Measurements from ENCODE around the gene GDF10. TPM values are rescaled to one million over a fixed set of nuclear protein-coding genes. Genes with fewer than 3 reads are reported as not detected.

Gene GDF10
- total and polyA plus RNA-seq, 9 of the 15 experiments (the other 6 are each of a cell fraction or from before 2014, with no cell fraction given), result 0.03 to 0.20 (median 0.11) TPM; not detected in 6

GRCh38 chr10:47253030-47253637 lies 46.9 kb upstream of the GDF10 start:
- POLR2A ChIA-PET, result no interaction called here
- WGBS (ENCODE audit: insufficient coverage, low coverage, missing lambda C conversion rate), result 5% methylated on average over 10 of the region's 10 CpGs
- ATAC-seq, result no peak
- no TSS peak for BruUV-seq (replicated peaks)
- Histone ChIP-seq H3K36me3 (ENCODE audit: control insufficient read depth, insufficient read depth, low read length) (no peaks in the 10 kb centered on the region), H2AFZ (ENCODE audit: low read depth, low read length) (no peak overlapping the region), H4K20me1 (replicated peaks; ENCODE audit: control insufficient read depth, insufficient read depth, low read length) (0 out of 2 replicates have a peak, but pooled peaks cover 3% of the 10 kb centered on the region), H3K9me1 (ENCODE audit: control insufficient read depth, insufficient read depth, low read length) (no peaks in the 10 kb centered on the region), H3K79me2 (ENCODE audit: control insufficient read depth, insufficient read depth, low read length) (no peaks in the 10 kb centered on the region), H3K4me2 (ENCODE audit: insufficient read depth, low read length) (no peak overlapping the region), H3K4me3 (no peak overlapping the region), H3K27me3 (ENCODE audit: control insufficient read depth in 2 of 2, insufficient read depth in 2 of 2, low read length in 2 of 2) (peaks cover 13 to 61% of the 10 kb centered on the region in 2 experiments; a peak in 4 of 5 replicates), H3K4me1 (replicated peaks in 1 of 2; ENCODE audit: control insufficient read depth in 2 of 2, insufficient read depth in 2 of 2, low read length in 2 of 2) (peaks cover 0 to 4% of the 10 kb centered on the region in 2 experiments; a peak in 2 of 5 replicates), H3K9me3 (replicated peaks; ENCODE audit: control insufficient read depth, insufficient read depth, low read depth, low read length) (no peaks in the 10 kb centered on the region), H3K9ac (ENCODE audit: insufficient read depth in 1 of 2, low read depth in 2 of 2, low read length in 2 of 2) (no peak overlapping the region), H3K27ac (ENCODE audit: extremely low read depth, low read depth, low read length) (no peak overlapping the region)
- DNase-seq (ENCODE audit: extremely low read depth in 1 of 4, low spot score in 3 of 4), result no peak
- CTCF ChIA-PET (ENCODE audit: low intra/inter-chr PET ratio), result no interaction called here
- intact Hi-C loops (cut with micrococcal nuclease) (no loop called here), in situ Hi-C loops (cut with MboI) (no loop called here)
- FAIRE-seq, result no peak
- TF ChIP-seq MYC (IDR thresholded peaks at IDR 0.05; ENCODE audit: low read depth, low read length), result no peak
- TF ChIP-seq MYC (CRISPR knock-in tag; IDR thresholded peaks at IDR 0.05; ENCODE audit: borderline replicate concordance, low read depth), result no peak
- TF ChIP-seq GABPB2 (CRISPR knock-in tag; conservative IDR thresholded peaks at IDR 0.05), result no peak
- no peak for TF ChIP-seq ESRRB (CRISPR knock-in tag; IDR thresholded peaks at IDR 0.05; ENCODE audit: borderline replicate concordance)
- TF ChIP-seq ZBTB8A (IDR thresholded peaks at IDR 0.05; ENCODE audit: partially characterized antibody), result no peak
- TF ChIP-seq ZNF134 (CRISPR knock-in tag; conservative IDR thresholded peaks at IDR 0.05), result no peak
- no peak for TF ChIP-seq ZFX (CRISPR knock-in tag; IDR thresholded peaks at IDR 0.05)
- TF ChIP-seq E2F5 (CRISPR knock-in tag; IDR thresholded peaks at IDR 0.05), result no peak
- no peak for TF ChIP-seq FUS (optimal IDR thresholded peaks at IDR 0.05; ENCODE audit: low read depth, low read length)
- TF ChIP-seq CBFA2T2 (conservative IDR thresholded peaks at IDR 0.05), result no peak
- TF ChIP-seq CEBPG (CRISPR knock-in tag; IDR thresholded peaks at IDR 0.05), result no peak
- no peak for TF ChIP-seq CEBPG (tag; conservative IDR thresholded peaks at IDR 0.05 in 1 of 2, IDR thresholded peaks at IDR 0.05 in 1 of 2)
- no peak for TF ChIP-seq ZNF511 (CRISPR knock-in tag; IDR thresholded peaks at IDR 0.05)
- no peak for TF ChIP-seq FOXO4 (CRISPR knock-in tag; IDR thresholded peaks at IDR 0.05)
- TF ChIP-seq ZNF41 (CRISPR knock-in tag; conservative IDR thresholded peaks at IDR 0.05), result no peak

Measured in K562 (cell line).